Fibroblast of mammary gland (primary cell): Measurements from ENCODE around the gene TAF6L.
"Not testable (repeated sequence)": the region's sequence is repeated elsewhere in the genome, so short reads cannot be mapped to it uniquely, and the experiment has no call there.

Experiments used
- DNase-seq: peaks from one replicate; pipeline ENCODE4 v3.0.0-alpha.2; 2010; ENCODE audit warnings: low read depth
- H3K4me3 ChIP-seq: 2 replicates; pipeline ENCODE4 v1.5.1; 2011; ENCODE audit warnings: low read depth, mild to moderate bottlenecking, low read length, moderate library complexity; ENCODE audit not compliant: control insufficient read depth
- TF ChIP-seq, protein P1 (sequence below): conservative IDR thresholded peaks from 2 replicates; pipeline ENCODE4 v1.5.1; 2011; ENCODE audit warnings: low read depth, low read length, inconsistent platforms; ENCODE audit not compliant: control insufficient read depth, insufficient read depth

TAF6L gene

DNA sequence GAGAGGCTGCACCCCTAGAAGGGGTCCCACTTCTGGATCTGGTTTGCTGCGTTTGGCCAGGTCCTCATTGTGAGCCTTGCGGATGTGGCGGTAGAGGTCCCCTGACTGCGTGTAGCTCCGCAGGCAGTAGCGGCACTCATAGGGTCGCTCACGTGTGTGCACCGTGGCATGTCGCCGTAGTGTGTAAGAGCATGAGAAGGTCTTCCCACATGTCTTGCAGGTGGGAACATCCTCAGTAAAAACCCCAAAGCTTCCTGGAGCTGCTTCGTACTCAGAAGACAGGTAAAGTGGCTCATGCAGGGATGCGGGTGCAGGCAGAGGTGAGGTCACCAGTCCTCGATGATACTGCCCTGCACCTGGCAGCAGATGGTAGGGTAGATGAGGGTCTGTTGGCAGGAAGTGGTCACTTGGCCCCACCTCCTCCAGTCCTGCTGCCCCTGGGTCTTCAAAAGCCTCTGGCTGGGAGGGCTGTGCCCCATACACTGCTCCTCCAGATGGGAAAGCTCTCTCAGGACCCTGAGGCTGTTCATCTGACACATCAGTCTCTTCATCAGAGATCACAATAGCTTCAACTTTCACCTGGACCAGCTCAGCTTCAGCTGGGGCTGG is 18.9 kb upstream of the TAF6L start:
- TF ChIP-seq, protein P1, sequence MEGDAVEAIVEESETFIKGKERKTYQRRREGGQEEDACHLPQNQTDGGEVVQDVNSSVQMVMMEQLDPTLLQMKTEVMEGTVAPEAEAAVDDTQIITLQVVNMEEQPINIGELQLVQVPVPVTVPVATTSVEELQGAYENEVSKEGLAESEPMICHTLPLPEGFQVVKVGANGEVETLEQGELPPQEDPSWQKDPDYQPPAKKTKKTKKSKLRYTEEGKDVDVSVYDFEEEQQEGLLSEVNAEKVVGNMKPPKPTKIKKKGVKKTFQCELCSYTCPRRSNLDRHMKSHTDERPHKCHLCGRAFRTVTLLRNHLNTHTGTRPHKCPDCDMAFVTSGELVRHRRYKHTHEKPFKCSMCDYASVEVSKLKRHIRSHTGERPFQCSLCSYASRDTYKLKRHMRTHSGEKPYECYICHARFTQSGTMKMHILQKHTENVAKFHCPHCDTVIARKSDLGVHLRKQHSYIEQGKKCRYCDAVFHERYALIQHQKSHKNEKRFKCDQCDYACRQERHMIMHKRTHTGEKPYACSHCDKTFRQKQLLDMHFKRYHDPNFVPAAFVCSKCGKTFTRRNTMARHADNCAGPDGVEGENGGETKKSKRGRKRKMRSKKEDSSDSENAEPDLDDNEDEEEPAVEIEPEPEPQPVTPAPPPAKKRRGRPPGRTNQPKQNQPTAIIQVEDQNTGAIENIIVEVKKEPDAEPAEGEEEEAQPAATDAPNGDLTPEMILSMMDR, result no peak
- H3K4me3 ChIP-seq, result no peak overlapping the region
- no peak for DNase-seq

DNA sequence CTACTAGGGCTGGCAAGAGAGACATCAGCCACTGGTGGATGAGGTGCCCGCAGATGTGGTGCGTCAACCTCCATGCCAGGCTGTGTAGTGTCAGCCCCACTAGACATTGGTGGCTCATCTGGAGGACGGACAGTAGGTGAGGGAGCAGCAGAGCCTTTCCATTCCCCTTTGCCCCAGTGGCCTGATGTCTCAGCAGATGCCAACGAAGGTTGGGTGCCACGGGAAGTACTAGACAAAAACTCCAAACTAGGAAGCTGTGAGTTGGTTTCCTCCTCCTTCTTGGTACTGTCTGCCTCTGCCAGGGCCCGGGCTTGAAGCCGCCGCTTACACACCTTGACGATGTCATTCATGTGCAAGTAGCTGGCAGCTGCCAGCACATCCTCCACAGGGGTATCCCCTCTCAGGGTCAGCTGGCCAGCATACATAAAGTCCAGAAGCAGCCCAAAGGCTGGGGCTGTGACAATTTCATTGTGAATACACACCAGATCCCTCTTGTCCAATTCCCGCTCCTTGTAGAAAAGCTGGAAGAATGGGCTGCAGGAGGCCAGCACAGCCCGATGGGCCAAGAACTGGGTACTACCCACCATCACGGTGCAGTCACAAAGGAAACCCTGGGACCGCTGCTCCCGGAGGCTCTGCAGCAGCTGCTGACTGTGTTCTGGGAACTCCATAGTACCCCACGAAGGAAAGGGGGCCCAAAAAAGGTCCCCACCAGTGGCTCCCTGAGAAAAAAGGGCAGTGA is 18.0 kb upstream of the TAF6L start:
- no peak for DNase-seq
- peak overlapping the region; percentile 97 for H3K4me3 ChIP-seq
- TF ChIP-seq, protein P1, result no peak

DNA sequence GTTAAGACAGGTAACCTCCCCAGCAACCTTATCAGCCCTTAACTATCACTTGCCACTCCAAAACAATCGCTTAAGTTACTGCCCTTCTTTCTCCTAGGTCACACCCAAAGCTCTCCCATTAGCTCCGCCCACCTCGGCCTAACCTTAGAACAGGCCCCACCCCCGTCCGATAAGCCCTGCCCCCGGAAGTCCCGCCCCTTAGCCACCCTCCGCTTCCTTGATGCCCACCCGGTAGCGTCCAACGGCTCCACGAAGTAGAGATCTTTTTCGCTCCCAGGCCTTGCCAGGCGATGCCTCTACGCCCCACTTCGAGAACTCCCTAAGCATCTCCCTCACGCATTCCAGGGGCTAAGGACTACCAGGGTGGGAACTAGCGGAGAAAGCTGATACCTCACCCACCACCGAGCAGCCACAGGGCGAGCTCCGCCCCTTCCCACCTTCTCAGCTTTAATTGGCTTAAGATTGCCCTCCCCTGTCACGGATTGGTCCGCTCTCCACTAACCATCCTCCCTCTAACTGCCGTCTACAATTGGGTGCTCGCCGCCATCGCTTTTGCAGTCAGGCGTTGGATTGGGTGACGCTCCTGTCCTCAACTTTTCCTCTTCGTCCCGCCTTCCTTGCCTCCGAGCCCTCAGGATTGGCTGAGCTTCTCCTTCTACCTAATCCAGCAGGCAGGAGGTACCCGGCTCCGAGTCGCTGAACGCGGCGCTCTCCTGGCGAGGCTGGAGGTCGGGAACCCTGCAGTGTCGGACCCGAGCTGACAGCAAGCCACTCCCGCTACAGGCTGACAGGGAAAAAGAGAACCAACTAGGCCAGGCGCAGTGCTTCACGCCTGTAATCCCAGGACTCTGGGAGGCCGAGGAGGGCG is 17.2 kb upstream of the TAF6L start, which contains the start of gene ZBTB3:
Gene ZBTB3, minus strand, starts transcription at position 425 of the 868 bp plus-strand sequence. CDS start 496 bp downstream, outside the sequence.
- peak; percentile 99 for DNase-seq
- TF ChIP-seq, protein P1, result no peak
- peak within 1 kb of the TSS; percentile 97 for H3K4me3 ChIP-seq

DNA sequence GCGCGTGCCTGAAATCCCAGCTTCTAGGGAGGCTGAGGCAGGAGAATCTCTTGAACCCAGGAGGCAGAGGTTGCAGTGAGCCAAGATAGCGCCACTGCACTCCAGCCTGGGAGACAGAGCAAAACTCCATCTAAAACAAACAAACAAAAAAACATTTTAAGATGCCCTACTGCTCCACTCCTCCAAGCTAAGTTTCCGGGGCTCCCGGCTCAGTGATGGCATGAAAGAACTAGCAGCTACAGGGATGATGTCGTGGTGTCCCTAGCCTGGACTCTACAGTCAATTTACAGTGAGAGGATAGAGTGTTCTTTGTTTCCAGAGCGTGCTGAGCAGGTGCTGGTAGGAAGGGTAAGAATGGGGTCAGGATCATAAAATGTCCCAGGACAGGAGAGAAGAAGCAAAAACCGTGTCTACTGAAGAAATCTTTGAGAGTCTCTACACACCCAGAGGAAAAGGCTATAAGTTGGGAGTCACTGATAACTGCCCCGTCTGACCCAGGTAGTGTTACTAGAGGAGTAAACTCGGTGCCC is 16.0 kb upstream of the TAF6L start:
- DNase-seq, result no peak
- no peak overlapping the region for H3K4me3 ChIP-seq
- TF ChIP-seq, protein P1, result no peak

DNA sequence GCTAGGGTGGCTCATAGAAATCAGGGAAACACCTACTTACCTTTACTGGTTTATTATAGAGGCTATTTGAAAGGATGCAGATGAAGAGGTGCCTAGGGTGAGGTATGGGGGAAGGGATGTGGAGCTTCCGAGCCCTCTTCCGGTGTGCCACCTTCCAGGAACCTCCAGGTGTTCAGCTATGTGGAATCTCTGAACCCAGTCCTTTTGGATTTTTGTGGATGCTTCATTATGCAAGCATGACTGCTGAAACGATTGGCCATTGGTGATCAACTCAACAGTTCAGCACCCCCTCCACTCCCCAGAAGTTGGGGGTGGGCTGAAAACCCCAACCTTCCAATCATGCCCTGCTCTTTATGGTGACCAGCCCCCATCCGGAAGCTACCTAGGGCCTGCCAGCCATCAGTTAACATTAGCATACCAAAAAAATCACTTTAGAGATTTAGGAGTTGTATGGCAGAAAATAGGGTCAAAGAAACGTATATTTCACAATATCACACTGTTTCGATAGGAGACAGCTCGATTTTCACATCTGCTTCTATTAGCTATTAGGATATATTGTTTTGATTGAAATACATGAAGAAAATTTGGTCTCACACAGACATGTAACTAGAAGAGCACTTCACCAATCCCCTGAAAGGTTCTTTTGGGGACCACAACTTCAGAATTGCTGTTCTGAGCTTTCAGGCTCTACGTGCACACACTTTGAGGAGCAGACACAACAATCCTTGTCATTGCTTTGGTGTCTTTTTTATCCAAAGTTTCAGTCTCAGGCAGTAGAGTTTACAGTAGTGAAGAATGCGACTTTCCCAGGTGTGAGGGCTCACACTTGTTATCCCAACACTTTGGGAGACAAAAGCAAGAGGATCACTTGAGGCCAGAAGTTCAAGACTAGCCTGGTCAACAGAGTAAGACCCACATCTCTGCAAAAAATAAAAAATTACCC is 13.1 kb upstream of the TAF6L start:
- TF ChIP-seq, protein P1, result no peak
- no peak overlapping the region for H3K4me3 ChIP-seq
- DNase-seq, result no peak

DNA sequence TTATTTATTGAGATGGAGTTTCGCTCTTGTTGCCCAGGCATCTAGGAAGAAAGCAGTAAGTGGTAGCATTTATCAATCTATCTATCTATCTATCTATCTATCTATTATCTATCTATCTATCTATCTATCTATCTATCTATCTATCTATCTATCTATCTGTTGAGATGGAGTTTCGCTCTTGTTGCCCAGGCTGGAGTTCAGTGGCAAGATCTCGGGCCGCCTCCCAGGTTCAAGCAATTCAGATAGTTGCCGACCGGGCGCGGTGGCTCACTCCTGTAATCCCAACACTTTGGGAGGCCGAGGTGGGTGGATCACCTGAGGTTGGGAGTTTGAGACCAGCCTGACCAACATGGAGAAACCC is 10.3 kb upstream of the TAF6L start:
- H3K4me3 ChIP-seq, DNase-seq: not testable (repeated sequence)
